HepG2 (cell line): ENCODE measurements around the gene PSMB2. TPM values are rescaled to one million over a fixed set of nuclear protein-coding genes. Genes with fewer than 3 reads are reported as not detected.

Experiments used
- ETV5 ChIP-seq: IDR thresholded peaks from 2 replicates; pipeline ENCODE4 v1.6.1; 2018; ENCODE audit warnings: missing biosample characterization, missing genetic modification reagents, inconsistent platforms, borderline replicate concordance
- GABPA ChIP-seq, 2 experiments: IDR thresholded peaks; 2 replicates each; pipeline ENCODE4 v1.6.1; 2011 to 2016; ENCODE audit warnings: low read depth in 2 of 2, low read length in 1 of 2, missing biosample characterization in 1 of 2, missing genetic modification characterization in 1 of 2
- IRX3 ChIP-seq: sonication (generic); formaldehyde crosslinking; IDR thresholded peaks from 2 replicates; pipeline ENCODE4 v1.8.1; 2023; ENCODE audit warnings: mild to moderate bottlenecking, low read depth, missing genetic modification reagents, borderline replicate concordance
- ZNF33A ChIP-seq: sonication (generic); formaldehyde crosslinking; IDR thresholded peaks from 2 replicates; pipeline ENCODE4 v1.5.1; 2020; ENCODE audit warnings: missing genetic modification reagents, mild to moderate bottlenecking, moderate library complexity, borderline replicate concordance
- ZNF44 ChIP-seq: sonication (generic); formaldehyde crosslinking; IDR thresholded peaks from 2 replicates; pipeline ENCODE4 v1.5.1; 2020; ENCODE audit warnings: mild to moderate bottlenecking, missing genetic modification reagents
- ZNF564 ChIP-seq: sonication (generic); formaldehyde crosslinking; IDR thresholded peaks from 2 replicates; pipeline ENCODE4 v1.8.1; 2023; ENCODE audit warnings: mild to moderate bottlenecking, missing genetic modification reagents
- polyA plus RNA-seq, 8 experiments: library from polyadenylated mRNA; depleted of rRNA in 3 of 8; stranded (reverse) in 7 of 8; unstranded in 1 of 8; fragments of >200 nt; fragmentation: Illumina TruSeq in 4 of 8; extraction: Trizol in 4 of 8; gene quantifications; 2 replicates each; pipeline versions ENCODE4 v1.2.1 to v1.2.3, GENCODE V29; 2011 to 2016; ENCODE audit warnings: low read depth in 4 of 8, missing spikeins in 1 of 8, mixed read lengths in 1 of 8; ENCODE audit not compliant: insufficient read depth in 1 of 8
- total RNA-seq, 5 experiments: library from RNA; depleted of rRNA; stranded (reverse); fragments of >200 nt; fragmentation: Illumina TruSeq; extraction: Trizol; gene quantifications; 2 replicates each; pipeline ENCODE4 v1.2.3, GENCODE V29; 2016; ENCODE audit warnings: low read depth in 1 of 5
- TF ChIP-seq, protein P1 (sequence below): sonication (generic); formaldehyde crosslinking; IDR thresholded peaks from one replicate; pipeline ENCODE4 v1.5.1; 2020; ENCODE audit warnings: mild to moderate bottlenecking, missing genetic modification reagents; ENCODE audit errors: not compliant biosample characterization

Gene PSMB2
- total and polyA plus RNA-seq, 2 of the 13 experiments (the other 11 are each of a cell fraction or from before 2014, with no cell fraction given), result 60.6 to 62.2 TPM

DNA sequence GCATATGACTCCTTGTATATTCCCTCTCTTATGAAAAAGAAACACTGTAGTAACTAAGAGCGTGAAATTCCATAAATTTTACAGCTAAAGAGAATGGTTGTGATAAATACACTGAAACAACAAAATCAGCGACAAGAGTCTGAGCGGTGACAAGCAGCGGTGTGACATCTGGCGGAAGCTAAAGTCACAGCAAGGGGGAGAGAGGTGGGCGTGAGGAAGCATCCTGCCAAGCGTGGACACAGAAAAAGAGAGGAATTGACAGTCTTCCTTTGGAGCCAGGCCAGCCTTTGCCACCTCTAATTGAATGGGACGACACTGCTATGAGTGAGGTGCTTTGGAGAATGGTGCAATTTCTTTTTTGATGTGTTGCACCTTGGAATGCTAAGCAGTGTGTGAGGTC is 25.9 kb downstream of the PSMB2 start (continued):
- TF ChIP-seq, protein P1, sequence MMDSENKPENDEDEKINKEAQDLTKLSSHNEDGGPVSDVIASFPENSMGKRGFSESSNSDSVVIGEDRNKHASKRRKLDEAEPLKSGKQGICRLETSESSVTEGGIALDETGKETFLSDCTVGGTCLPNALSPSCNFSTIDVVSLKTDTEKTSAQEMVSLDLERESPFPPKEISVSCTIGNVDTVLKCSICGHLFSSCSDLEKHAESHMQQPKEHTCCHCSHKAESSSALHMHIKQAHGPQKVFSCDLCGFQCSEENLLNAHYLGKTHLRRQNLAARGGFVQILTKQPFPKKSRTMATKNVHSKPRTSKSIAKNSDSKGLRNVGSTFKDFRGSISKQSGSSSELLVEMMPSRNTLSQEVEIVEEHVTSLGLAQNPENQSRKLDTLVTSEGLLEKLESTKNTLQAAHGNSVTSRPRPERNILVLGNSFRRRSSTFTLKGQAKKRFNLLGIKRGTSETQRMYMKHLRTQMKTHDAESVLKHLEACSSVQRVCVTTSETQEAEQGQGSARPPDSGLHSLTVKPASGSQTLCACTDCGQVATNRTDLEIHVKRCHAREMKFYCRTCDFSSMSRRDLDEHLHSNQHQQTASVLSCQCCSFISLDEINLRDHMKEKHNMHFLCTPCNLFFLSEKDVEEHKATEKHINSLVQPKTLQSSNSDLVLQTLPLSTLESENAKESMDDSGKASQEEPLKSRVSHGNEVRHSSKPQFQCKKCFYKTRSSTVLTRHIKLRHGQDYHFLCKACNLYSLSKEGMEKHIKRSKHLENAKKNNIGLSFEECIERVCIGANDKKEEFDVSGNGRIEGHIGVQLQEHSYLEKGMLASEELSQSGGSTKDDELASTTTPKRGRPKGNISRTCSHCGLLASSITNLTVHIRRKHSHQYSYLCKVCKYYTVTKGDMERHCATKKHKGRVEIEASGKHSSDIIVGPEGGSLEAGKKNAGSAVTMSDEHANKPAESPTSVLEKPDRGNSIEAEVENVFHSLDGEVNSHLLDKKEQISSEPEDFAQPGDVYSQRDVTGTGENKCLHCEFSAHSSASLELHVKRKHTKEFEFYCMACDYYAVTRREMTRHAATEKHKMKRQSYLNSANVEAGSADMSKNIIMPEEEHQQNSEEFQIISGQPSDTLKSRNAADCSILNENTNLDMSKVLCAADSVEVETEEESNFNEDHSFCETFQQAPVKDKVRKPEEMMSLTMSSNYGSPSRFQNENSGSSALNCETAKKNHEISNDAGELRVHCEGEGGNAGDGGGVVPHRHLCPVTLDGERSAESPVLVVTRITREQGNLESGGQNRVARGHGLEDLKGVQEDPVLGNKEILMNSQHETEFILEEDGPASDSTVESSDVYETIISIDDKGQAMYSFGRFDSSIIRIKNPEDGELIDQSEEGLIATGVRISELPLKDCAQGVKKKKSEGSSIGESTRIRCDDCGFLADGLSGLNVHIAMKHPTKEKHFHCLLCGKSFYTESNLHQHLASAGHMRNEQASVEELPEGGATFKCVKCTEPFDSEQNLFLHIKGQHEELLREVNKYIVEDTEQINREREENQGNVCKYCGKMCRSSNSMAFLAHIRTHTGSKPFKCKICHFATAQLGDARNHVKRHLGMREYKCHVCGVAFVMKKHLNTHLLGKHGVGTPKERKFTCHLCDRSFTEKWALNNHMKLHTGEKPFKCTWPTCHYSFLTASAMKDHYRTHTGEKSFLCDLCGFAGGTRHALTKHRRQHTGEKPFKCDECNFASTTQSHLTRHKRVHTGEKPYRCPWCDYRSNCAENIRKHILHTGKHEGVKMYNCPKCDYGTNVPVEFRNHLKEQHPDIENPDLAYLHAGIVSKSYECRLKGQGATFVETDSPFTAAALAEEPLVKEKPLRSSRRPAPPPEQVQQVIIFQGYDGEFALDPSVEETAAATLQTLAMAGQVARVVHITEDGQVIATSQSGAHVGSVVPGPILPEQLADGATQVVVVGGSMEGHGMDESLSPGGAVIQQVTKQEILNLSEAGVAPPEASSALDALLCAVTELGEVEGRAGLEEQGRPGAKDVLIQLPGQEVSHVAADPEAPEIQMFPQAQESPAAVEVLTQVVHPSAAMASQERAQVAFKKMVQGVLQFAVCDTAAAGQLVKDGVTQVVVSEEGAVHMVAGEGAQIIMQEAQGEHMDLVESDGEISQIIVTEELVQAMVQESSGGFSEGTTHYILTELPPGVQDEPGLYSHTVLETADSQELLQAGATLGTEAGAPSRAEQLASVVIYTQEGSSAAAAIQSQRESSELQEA, result no peak
- no peak for TF ChIP-seq GABPA (IDR thresholded peaks at IDR 0.05; ENCODE audit: low read depth, low read length)
- TF ChIP-seq GABPA (CRISPR knock-in tag; IDR thresholded peaks at IDR 0.05; ENCODE audit: low read depth), result no peak
- TF ChIP-seq ZNF564, result no peak
- no peak for TF ChIP-seq IRX3 (CRISPR knock-in tag)
- no peak for TF ChIP-seq ETV5 (CRISPR knock-in tag)
- TF ChIP-seq ZNF44 (CRISPR knock-in tag), result no peak
- no peak for TF ChIP-seq ZNF33A
